Activated CD8-positive, alpha-beta memory T cell treated with anti-CD3 and anti-CD28 coated beads for 48 hours (primary cell): Measurements from ENCODE around the gene DNAH11.
"Not testable (repeated sequence)": the region's sequence is repeated elsewhere in the genome, so short reads cannot be mapped to it uniquely, and the experiment has no call there.

Source experiments
- DNase-seq, 3 experiments: peaks; one replicate each; pipeline ENCODE4 v3.0.0-alpha.2; 2020; ENCODE audit warnings: low read depth in 2 of 3, low spot score in 2 of 3

DNAH11 gene

DNA sequence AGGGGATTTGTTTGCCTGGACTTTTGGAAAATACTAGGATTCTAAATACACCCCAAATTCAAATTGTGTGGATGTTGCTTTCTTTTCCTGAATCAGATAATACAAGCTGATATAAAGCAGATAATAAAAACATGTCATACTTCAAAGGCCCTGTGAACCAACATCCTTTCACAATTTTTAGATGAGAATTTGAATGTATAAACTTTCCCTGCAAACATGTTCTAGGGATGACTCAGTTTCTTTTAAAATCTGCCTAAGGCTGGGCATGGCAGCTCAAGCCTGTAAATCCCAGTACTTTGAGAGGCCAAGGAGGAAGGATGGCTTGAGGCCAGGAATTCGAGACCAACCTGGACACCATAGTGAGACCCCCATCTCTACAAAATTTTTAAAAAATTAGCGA, 340.7 kb downstream of the DNAH11 start:
- not testable (repeated sequence) for DNase-seq

DNA sequence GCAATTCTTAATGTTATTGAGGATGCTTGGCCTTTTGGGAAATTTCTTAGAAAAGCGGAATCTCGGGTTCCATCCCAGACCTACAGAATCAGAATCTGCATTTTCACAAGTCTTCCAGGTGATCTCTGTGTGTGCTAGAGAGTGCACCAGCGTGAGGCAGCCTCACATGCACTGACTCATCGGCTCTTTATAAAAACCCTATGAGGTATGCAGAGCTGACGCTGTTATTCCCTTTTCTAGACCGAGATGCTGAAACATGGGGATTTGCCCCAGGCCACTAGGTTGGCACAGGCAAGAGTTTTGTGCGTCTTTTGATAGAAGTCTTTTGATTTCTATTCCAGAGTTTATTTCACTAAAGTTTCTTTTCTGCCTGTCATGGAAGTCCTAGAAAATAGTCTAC, 341.7 kb downstream of the DNAH11 start:
- no peak for DNase-seq

DNA sequence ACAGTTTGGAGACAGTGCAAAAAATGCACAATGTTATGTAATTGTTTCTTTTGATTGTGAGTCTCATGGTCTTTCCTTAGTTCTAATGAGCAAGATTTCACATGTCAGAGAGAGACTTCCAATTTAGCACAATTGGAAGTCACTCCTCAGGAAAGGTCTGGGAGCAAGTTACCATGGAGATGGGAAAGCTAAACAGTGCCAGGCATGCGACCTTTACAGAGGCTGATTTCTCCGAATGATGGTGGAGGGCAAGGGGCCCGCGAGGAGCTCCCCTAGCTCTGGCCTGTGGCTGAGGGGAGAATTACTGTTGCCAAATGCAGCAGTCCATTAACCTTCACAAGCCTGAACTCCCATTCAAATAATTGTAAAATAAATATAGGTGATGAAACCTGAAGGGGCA, 343.6 kb downstream of the DNAH11 start:
- no peak for DNase-seq

DNA sequence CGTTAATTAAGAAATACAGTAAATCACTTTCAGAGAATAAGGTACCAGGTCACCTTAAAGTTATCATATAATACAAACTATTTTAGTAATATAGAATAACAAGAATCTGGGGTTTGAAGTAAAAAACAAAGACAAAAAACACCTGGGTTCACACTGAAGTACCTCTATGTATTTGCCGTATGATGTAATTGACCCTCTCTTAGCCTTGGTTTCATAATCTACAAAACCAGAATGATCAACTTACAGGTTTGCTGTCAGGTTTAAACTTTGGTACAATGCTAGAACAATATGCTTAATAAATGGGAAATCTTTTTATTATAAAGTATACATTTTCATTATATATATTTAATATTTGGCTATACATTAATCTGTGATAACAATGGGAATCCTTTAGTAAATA, 344.5 kb downstream of the DNAH11 start:
- DNase-seq, result no peak

DNA sequence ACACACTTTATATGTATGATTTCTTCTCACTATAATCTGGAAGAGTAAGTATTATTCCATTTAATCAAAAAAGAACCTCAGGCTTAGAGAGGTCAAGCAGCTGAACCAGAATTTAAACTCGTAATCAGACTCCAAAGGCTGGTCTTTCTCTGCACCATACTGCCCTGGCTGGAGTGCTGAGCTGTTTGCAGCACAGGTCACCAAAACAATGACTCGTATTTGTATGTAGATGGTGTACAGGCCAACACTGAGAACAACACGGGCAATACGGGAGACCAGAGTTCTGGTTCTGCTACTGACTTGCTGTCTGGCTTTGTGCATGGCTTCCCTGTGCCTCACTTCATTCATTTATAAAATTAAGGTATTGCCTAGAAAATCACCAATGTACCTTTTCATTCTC, 344.9 kb downstream of the DNAH11 start:
- DNase-seq, result no peak

DNA sequence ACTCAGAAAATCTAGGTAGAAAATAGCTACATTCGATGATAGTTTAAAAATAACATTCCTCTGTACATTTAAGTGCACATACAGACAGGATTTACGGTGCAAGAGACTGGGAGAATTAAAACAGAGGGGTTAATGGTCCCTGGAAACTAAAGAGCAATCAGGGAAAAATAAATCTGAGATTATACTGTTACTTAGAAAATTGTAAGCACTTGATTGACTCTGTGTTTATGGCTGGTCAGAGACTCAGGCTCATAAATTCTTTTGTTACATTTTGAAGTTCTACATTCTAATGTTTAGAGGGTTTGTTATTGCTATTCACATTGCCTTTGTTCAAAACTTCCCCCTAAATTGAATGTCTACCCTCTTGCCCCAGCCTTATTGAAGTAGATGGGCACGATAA, 348.5 kb downstream of the DNAH11 start:
- no peak for DNase-seq

DNA sequence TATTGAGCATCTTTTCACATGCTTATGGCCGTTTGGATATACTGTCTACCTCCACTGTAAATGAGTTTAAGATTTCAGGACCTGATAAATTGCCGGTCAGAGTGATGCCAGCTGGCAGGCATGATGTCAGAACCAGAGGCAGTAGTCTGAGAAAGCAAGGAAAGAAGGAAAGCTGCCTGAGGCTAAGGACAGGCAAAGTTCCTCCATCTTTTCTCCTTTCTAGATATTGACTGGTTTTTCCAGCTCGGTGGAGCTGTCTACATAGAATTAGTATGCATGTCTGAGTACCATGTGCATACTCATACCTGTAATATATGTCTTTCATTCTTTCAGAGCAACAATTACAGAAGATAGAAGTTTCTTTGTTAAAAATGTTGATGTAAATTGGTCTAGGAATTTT, 350.6 kb downstream of the DNAH11 start:
- DNase-seq, result no peak

DNA sequence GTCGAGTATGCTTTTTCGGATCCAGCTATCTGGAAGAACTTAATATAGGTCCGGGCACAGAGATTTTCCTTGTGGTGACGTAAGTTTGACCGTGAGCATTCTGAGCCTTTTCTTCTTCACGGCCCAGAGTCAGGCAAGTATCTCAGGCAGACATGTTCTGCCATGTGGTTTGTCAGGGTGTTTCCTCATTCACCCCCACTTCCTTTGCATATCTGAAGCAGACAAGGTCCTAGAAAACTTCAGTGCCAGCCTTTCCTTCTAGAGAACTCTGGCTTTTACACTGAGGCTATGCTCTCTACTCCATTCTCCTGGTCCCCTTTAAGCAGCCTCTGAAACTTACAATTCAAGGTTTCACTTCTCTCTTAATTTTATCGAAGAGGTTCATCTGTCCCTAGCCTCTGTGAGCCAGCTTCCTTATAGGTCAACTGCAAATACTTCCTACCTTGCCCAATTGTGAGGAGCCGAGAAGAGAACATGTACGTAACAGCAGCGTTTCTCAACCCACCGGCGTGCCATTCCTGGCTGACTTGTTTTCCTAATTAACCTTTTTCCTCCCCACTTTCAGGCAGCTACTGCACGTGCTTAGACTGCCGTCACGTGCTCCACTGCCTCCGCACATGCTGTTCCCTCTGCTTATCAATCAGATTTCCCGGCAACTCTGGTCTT, 355.6 kb downstream of the DNAH11 start:
- no peak for DNase-seq

DNA sequence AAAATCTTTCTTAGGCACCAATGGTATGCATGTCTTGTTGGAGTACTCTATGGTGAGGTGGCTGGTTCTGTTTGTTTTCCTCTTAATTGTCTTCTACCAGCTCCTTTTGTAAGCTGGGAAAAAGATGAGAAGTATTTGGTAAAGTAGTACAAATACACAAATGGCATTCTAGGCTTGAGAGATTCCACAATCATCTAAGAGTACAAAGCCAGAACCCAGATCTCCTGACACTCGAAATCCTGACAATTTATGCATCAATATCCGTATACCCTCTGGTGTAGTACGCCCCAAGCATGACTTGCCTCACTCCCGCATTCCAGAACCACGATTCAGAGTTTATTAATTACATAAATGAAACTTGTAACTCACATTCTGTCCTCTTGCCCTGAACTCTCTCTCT, 359.4 kb downstream of the DNAH11 start:
- DNase-seq, result no peak

DNA sequence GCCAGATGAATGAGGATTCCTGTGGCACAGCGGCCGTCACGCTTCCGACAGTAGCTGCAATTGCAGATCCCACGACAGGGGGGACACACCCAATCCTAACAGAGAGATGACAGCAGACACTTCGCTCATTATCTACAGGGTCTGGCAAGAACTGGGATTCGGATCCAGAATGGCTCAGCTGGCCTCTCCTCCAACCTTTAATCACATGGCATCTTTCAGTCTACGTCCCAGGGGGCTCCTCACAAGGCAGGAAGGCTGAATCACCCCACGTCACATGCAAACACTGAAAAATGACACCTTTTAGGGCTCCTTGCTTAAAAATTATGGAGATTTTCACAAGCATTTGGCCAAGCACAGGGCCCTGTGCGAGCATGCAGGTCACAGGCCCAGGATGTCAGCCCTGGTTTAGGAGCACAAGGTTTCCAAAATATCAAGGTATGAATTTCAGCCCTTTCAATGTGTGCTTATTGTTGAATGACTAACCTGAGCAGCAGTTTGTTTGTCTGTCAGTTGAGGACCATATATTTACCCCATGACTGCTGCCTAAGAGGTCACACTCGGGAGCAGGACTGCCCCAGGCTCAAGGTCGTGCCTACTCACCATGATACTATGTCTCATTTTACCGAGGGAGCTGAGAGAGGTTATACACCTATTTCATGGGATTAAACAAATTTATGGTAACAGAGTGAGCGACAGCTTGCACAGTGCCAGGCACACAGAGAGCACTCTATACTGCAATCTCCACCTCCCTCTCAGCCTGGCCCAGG, 360.4 kb downstream of the DNAH11 start:
- no peak for DNase-seq

DNA sequence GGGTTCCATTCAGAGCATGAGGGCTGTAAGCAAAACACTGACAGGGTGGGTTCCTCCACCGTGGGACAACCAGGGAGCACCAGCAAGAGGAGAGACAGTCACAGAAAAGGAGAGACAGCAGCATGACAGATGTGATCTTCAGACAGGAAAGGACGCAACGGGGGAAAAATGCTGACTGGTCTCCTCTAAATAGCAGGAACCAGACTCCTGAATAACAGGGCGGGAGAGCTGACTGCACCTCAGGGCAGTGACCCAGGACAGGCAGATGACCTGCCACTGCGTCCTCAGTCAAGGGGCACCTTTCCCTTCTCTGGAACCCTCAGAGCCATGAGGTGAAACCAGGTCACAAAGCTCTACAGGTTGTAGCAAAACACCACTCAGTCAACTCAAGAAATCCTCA, 365.9 kb downstream of the DNAH11 start:
- no peak for DNase-seq

DNA sequence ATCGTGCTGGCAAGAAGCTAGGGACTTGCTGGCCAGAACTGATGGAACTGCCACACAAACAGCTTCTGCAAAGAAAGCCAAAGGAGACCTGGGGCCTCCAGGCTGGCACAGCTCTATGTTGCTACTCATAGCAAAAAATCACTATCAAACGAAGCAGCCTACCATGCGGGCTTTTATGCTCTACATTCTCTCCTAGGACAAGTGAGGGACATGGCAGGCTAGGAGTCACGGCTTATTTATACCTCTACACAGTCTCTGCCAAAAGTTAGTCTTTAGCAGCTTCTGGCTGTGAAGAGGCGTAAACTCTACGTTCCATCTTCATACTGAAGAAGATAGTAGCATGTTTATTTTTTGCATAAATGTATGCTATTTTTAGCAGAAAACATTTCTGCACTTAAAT, 367.4 kb downstream of the DNAH11 start:
- DNase-seq, result no peak

DNA sequence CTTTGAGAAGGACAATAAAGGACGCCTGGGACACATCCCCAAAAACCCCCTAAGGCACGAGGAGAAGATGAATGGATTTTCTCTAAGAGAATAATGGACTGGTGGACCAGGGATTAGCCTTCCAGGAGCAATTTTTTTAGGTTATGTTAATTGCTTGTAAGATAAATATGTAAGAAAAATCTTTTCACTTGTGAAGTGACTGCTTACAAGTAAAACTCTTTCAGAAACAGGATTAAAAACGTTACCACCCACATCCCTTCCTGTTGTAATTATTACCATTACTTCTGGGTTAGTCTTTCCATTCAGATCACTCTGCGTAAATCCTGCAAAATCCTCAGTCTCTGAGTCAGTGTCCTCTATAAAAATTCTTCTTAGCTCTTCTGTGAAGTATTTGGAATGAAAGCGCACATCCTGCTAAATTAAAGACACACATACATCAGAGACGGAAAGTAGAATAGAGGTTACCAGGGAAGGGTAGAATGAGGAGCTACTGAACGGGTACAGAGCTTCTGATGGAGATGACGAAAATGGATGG, 368.6 kb downstream of the DNAH11 start:
- no peak for DNase-seq

DNA sequence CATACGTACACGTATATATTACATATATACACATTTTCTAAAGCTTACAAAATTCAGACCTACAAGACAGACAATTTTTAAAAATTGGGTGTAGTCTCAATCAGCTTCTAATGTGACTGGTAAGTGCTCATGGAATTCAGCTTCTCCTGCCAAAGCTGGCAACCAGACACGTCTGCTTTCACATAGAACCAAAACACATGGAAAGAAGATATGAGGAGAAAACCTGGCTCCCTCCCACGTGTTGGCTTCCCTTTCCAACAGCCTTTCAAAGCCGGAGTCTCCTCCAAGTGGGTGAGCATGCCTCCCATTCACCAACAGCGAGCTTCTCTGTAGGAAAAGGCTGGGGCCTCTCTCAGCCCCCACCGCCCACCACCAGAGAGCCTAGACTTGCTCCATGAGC, 369.5 kb downstream of the DNAH11 start:
- DNase-seq, result no peak

DNA sequence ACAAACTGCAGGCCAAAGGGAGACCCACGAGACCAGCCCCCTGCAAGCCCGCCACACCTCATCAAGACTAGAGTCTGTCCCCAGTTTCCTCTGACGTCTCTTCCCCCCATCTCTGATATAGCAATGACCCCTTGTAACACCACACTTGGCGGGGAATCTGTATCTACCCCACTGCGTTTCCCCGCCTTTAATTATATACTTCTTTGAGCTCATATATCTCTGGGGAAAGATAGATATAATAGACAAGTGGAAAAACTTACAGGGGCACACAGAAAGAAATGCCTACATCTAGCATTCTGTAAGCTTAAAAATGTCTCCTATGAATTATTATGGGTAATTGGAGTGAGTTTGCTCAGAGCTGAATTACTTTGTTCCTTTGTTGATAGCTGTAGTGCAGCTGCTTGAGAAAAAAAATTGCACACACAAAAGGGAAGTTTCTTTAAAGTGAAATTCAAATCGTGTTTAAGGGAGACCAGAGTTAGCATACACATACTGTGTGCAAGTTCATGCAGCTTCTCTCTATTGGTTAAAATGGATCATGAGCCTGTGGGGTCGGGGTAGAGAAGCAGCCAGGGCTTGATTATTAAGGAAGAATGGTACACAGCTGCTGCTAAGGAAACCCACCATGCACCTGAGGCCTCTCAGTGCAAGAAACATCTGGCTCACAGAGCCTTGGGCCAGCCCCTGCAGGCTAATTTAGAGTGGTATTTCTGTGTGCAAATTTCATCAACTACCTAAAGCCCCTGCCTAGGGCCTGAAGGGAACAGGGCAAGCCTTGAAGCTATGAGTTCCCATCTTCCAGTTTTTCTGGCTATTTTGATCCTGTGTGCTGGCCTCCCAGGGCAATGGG, 370.3 kb downstream of the DNAH11 start:
- DNase-seq, result no peak

DNA sequence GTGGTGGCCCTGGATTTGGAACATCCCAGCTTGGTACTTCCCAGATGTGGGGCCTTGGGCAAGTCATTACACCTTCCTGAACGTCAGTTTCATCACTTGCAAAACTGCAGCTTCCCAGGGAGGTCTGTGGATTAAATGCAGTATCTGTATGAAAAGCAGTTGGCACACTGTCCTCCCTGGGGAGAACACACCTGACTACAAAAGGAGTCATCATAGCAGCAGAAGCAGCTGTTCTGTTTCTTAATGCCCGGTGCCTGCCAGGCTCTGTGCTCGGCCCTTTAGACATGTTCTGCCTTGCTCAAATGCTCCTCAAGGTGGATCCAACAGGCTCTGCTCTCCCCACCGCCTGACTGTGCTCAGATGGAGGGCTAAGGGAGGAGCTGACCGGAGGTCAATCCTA, 371.8 kb downstream of the DNAH11 start:
- no peak for DNase-seq

DNA sequence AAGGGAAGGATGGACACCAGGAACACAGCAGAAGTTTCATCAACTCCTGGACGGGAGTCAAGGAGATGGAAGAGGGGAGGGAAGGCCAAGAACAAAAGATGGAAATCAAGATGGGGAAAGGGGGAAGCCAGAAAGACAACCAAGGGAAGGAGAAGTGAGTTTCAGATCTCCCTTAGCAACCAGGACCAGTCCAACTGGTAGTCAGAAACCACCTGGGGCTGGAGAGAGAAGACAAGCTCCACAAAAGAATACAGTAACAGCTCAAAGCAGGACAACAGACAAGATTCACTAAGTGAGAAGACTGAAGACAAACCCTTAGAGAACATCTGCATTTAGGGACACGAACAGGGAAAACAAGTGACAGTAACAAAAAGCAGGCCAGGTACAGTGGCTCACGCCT, 372.3 kb downstream of the DNAH11 start:
- no peak for DNase-seq

DNA sequence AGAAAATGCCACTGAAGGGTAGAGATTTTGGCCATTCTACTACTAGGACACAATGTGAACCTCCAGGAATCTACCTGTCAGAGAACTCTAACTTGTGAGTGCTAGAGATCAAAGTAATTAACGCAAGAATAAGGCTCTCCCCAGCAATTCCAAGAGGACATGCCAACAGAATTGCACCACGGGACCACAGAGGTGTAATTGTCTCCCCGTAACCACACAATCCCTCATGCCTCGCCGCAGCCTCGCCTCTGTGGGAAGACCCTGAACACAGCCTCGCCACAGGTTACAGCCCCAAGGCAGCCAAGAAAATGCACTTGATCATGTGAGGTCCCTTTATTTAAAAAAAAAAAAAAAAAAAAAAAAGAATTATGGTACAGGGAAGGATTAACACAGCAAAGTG, 373.3 kb downstream of the DNAH11 start:
- DNase-seq, result no peak

DNA sequence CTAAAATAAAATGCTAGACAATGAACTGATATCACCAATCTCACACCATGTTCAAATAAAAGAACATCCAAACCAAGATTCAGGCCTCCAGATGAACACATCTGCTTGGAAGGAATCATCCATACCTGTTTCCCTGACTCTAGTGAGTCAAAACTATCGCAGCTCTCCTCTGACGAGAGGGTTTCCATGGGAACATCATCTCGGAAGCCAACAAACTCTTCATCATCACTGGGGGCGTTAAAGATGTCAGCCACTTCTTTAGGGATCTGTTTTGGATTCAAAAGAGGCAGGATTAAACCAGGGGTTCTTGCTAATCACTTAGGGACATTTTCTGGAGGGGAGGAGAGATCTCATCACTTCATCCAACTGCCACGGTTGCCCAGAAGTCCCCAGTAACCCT, 373.8 kb downstream of the DNAH11 start:
- DNase-seq, result no peak

DNA sequence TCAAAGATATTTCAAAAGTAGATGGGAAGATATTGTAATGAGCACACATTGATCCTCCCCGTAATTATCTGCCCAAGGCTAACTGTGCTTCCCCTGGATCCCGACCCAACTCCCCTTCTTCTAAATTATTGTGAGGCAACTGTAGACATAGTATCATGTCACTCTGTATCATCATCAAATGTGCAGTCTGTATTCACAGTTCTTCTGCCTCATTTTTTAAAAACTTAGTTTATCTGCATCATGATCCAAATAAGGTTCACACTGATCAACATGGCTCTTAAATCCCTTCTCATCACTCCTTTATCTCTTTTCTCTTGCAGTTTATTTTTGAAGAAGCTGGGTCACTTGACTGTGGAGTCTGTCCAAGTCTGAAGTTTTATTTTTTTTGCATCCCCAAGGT, 375.4 kb downstream of the DNAH11 start:
- no peak for DNase-seq

DNA sequence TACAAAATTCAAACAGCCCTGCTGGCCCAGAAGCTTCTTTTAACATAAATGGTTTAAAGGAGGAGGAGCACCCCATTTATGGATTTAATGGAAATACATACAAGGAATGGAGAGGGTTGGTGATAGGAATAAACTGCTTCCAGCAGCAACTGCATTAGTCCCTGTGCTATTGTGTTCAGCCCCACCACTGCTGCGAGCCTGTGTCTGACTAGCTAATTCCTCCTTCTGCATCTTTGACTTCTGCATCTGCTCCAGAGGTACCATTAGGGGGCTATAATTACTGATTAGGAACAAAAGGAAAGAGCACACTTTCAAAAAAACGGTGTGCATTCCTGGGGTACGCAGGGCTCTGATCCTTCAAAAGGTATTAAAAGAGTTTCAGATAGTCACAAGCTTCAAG, 378.1 kb downstream of the DNAH11 start:
- no peak for DNase-seq

DNA sequence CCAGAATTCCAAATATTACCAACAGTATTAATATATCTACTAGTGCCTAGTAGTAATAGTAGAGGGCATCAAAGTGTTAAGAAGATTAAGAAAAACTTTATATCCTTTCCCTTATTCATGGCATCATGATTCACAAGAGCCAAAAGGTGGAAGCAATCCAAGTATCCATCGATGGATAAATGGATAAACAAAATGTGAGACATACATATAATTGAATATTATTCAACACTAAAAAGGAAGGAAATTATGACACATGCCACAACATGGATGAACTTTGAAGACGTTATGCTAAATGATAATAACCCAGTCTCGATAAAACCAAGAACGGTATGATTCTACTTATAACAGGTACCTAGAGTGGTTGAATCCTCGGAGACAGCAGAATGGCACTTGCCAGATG, 379.8 kb downstream of the DNAH11 start:
- no peak for DNase-seq
